Mesenchymal stem cell (in vitro differentiated cells and primary cell): ENCODE results near the gene P2RX2.

Experiments
- DNase-seq: peaks from one replicate; pipeline ENCODE4 v3.0.0-alpha.2; 2013
- H2AFZ ChIP-seq: one replicate; pipeline ENCODE4 v1.6.1; 2013; ENCODE audit warnings: low read depth, mild to moderate bottlenecking, control low read depth, inconsistent platforms, low read length, moderate library complexity
- H2AK5ac ChIP-seq: 2 replicates; pipeline ENCODE4 v1.6.1; 2013; ENCODE audit warnings: low read length, moderate library complexity, mild to moderate bottlenecking, inconsistent platforms; ENCODE audit not compliant: severe bottlenecking
- H2BK120ac ChIP-seq: one replicate; pipeline ENCODE4 v1.6.1; 2013; ENCODE audit warnings: low read depth, mild to moderate bottlenecking, inconsistent platforms, low read length, moderate library complexity
- H2BK12ac ChIP-seq, 2 experiments: one replicate each; pipeline ENCODE4 v1.6.1; 2013; ENCODE audit warnings: inconsistent platforms in 2 of 2, low read length in 2 of 2, mild to moderate bottlenecking in 2 of 2, moderate library complexity in 2 of 2, control low read depth in 1 of 2
- H2BK15ac ChIP-seq: one replicate; pipeline ENCODE4 v1.6.1; 2013; ENCODE audit warnings: mild to moderate bottlenecking, low read depth, inconsistent platforms; ENCODE audit not compliant: poor library complexity, severe bottlenecking
- H2BK5ac ChIP-seq: 2 replicates; pipeline ENCODE4 v1.6.1; 2013; ENCODE audit warnings: low read depth, mild to moderate bottlenecking, low read length, control low read depth, inconsistent platforms; ENCODE audit not compliant: poor library complexity, severe bottlenecking
- H3K14ac ChIP-seq, 2 experiments: one replicate each; pipeline ENCODE4 v1.6.1; 2013; ENCODE audit warnings: inconsistent platforms in 2 of 2, low read length in 2 of 2, control low read depth in 1 of 2, mild to moderate bottlenecking in 1 of 2, moderate library complexity in 1 of 2
- H3K18ac ChIP-seq, 2 experiments: one replicate each; pipeline ENCODE4 v1.6.1; 2013; ENCODE audit warnings: inconsistent platforms in 2 of 2, low read length in 2 of 2, control low read depth in 1 of 2, low read depth in 1 of 2, mild to moderate bottlenecking in 1 of 2
- H3K23ac ChIP-seq, 2 experiments: one replicate each; pipeline ENCODE4 v1.6.1; 2013; ENCODE audit warnings: inconsistent platforms in 2 of 2, low read length in 2 of 2, mild to moderate bottlenecking in 2 of 2, moderate library complexity in 2 of 2, control low read depth in 1 of 2
- H3K27ac ChIP-seq: 2 replicates; pipeline ENCODE4 v1.5.1; 2013; ENCODE audit warnings: mild to moderate bottlenecking, moderate library complexity, low read length, control low read depth, inconsistent platforms; ENCODE audit not compliant: poor library complexity, severe bottlenecking
- H3K27me3 ChIP-seq, 2 experiments: 2 replicates each; pipeline versions ENCODE4 v1.6.1 to v1.7.0; 2013; ENCODE audit warnings: low read length in 2 of 2, mild to moderate bottlenecking in 2 of 2, moderate library complexity in 2 of 2, control low read depth in 1 of 2, inconsistent platforms in 1 of 2; ENCODE audit not compliant: control insufficient read depth in 1 of 2, insufficient read depth in 1 of 2
- H3K36me3 ChIP-seq, 2 experiments: 2 replicates each; pipeline versions ENCODE4 v1.6.1 to v1.7.0; 2013; ENCODE audit warnings: low read length in 2 of 2, control low read depth in 1 of 2, inconsistent platforms in 1 of 2, low read depth in 1 of 2, mild to moderate bottlenecking in 1 of 2; ENCODE audit not compliant: insufficient read depth in 2 of 2, control insufficient read depth in 1 of 2
- H3K4ac ChIP-seq, 2 experiments: one replicate each; pipeline ENCODE4 v1.6.1; 2013; ENCODE audit warnings: inconsistent platforms in 2 of 2, low read length in 2 of 2, mild to moderate bottlenecking in 2 of 2, moderate library complexity in 2 of 2, control low read depth in 1 of 2, low read depth in 1 of 2
- H3K4me1 ChIP-seq: 2 replicates; pipeline ENCODE4 v1.6.1; 2013; ENCODE audit warnings: low read depth, low read length, control low read depth; ENCODE audit not compliant: control insufficient read depth, insufficient read depth
- H3K4me2 ChIP-seq: 2 replicates; pipeline ENCODE4 v1.6.1; 2013; ENCODE audit warnings: low read length, mild to moderate bottlenecking, inconsistent platforms; ENCODE audit not compliant: poor library complexity, severe bottlenecking
- H3K4me3 ChIP-seq, 2 experiments: 2 replicates each; pipeline versions ENCODE4 v1.5.1 to v1.7.0; 2013; ENCODE audit warnings: low read length in 2 of 2, mild to moderate bottlenecking in 2 of 2, control low read depth in 1 of 2, low read depth in 1 of 2; ENCODE audit not compliant: insufficient read depth in 1 of 2
- H3K79me1 ChIP-seq: replicated peaks from 2 replicates; pipeline ENCODE4 v1.6.1; 2013; ENCODE audit warnings: mild to moderate bottlenecking, control low read depth, low read length, inconsistent platforms; ENCODE audit not compliant: poor library complexity, severe bottlenecking
- H3K9ac ChIP-seq: 2 replicates; pipeline ENCODE4 v1.7.0; 2013; ENCODE audit warnings: mild to moderate bottlenecking, low read length, moderate library complexity
- H3K9me3 ChIP-seq: 2 replicates; pipeline ENCODE4 v1.7.0; 2013; ENCODE audit warnings: mild to moderate bottlenecking, low read length; ENCODE audit not compliant: control insufficient read depth
- H4K8ac ChIP-seq: one replicate; pipeline ENCODE4 v1.6.1; 2013; ENCODE audit warnings: inconsistent platforms, mild to moderate bottlenecking, low read length, moderate library complexity
- H4K91ac ChIP-seq: one replicate; pipeline ENCODE4 v1.6.1; 2013; ENCODE audit warnings: mild to moderate bottlenecking, low read length, inconsistent platforms
- WGBS: methylation state at CpG from one replicate; pipeline ENCODE4 v1.1.7; 2013; ENCODE audit warnings: mixed read lengths; 5-methylcytosine and 5-hydroxymethylcytosine counted together

The P2RX2 gene

DNA sequence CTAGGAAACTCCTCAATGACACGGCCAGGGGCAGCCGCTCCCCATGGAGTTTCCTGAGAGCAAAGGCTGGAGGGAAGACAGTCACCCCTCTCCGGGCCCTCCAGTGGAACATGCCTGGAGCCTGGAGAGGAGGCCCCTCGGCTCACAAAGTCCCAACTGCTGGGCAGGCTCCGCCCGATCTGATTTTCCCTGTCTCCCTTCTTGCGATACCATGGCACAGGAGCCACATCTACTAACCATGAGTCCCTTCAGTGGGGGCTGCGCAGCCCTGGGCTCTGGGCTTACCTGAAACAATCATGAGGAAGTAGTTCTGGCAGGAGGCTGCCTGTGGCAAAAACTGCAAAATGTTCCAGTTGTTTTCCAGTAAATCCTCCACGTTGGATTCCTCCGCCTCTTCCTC lies 15.3 kb downstream of the P2RX2 start:
- no peak overlapping the region for H4K8ac ChIP-seq
- H3K4me2 ChIP-seq: no peak overlapping the region
- H2BK5ac ChIP-seq: no peak overlapping the region
- no peak for DNase-seq
- H2AFZ ChIP-seq: no peak overlapping the region
- H3K9ac ChIP-seq: no peak overlapping the region
- H3K4ac ChIP-seq: no peak overlapping the region
- 93% methylated on average over 9 of the region's 10 CpGs for WGBS
- H3K27me3 ChIP-seq: no peaks in the 10 kb centered on the region
- no peak overlapping the region for H3K14ac ChIP-seq
- H2BK15ac ChIP-seq: no peak overlapping the region
- no peak overlapping the region for H2BK12ac ChIP-seq
- H3K4me3 ChIP-seq: no peak overlapping the region
- no peaks in the 10 kb centered on the region for H3K79me1 ChIP-seq
- no peak overlapping the region for H3K27ac ChIP-seq
- no peak overlapping the region for H3K18ac ChIP-seq
- H3K9me3 ChIP-seq: no peaks in the 10 kb centered on the region
- no peak overlapping the region for H2AK5ac ChIP-seq
- H3K23ac ChIP-seq: no peak overlapping the region
- H4K91ac ChIP-seq: no peak overlapping the region
- peaks cover under 1% of the 10 kb centered on the region for H3K4me1 ChIP-seq
- H2BK120ac ChIP-seq: no peak overlapping the region
- peaks cover 63 to 74% of the 10 kb centered on the region in 2 experiments for H3K36me3 ChIP-seq

DNA sequence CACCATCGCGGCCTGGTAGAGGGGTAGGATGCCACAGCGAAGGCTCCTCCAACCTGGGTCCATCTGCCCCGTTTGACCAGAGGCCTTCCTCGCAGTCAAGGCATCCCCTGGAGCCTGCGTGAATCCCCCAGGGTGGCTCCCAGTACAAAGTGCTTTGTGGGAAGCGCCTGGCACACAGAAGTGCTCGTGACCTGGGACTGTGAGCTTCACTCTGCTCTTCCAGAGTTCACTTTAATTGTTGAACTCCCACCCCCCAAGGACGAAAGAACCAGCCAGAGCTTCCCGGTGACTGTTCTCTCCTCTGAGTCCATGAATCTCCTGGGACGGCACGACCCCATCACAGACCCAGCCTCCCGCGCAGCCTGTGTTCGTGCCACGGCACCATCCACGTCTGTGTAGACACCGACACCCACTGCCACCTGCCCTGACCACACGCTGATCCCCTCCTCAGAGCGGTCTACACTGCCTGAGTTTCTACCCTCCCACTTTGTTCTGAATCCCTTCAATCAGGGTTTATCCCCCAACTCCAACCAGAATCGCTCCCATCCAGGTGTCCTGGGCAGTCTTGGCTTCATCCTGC lies 15.9 kb downstream of the P2RX2 start:
- H3K27ac ChIP-seq: no peak overlapping the region
- H3K27me3 ChIP-seq: no peaks in the 10 kb centered on the region
- no peak overlapping the region for H3K4me2 ChIP-seq
- H3K9ac ChIP-seq: no peak overlapping the region
- no peak overlapping the region for H2BK12ac ChIP-seq
- H3K79me1 ChIP-seq: no peaks in the 10 kb centered on the region
- H3K4ac ChIP-seq: no peak overlapping the region
- H2BK5ac ChIP-seq: no peak overlapping the region
- peaks cover 64 to 71% of the 10 kb centered on the region in 2 experiments for H3K36me3 ChIP-seq
- no peaks in the 10 kb centered on the region for H3K9me3 ChIP-seq
- no peak overlapping the region for H3K14ac ChIP-seq
- H4K91ac ChIP-seq: no peak overlapping the region
- H2BK15ac ChIP-seq: no peak overlapping the region
- no peak overlapping the region for H2BK120ac ChIP-seq
- 96% methylated on average over 21 of the region's 21 CpGs for WGBS
- H3K4me3 ChIP-seq: no peak overlapping the region
- no peak overlapping the region for H3K18ac ChIP-seq
- no peak overlapping the region for H2AFZ ChIP-seq
- no peak overlapping the region for H3K23ac ChIP-seq
- no peak for DNase-seq
- H3K4me1 ChIP-seq: peaks cover 6% of the 10 kb centered on the region
- no peak overlapping the region for H4K8ac ChIP-seq
- no peak overlapping the region for H2AK5ac ChIP-seq

- Histone ChIP-seq H3K4me2 (no peak overlapping the region), H3K27ac (no peak overlapping the region), H3K79me1 (peaks cover 2% of the 10 kb centered on the region), H2BK15ac (peak overlapping the region; percentile 37), H3K4me1 (peaks cover 6% of the 10 kb centered on the region), H2AK5ac (no peak overlapping the region), H3K9me3 (no peaks in the 10 kb centered on the region), H2AFZ (no peak overlapping the region), H2BK12ac (no peak overlapping the region), H2BK5ac (no peak overlapping the region), H3K18ac (no peak overlapping the region), H3K27me3 (no peaks in the 10 kb centered on the region), H3K4ac (no peak overlapping the region), H3K4me3 (no peak overlapping the region), H2BK120ac (no peak overlapping the region), H3K14ac (no peak overlapping the region), H4K8ac (no peak overlapping the region), H3K36me3 (peaks cover 64 to 68% of the 10 kb centered on the region in 2 experiments), H3K23ac (no peak overlapping the region), H3K9ac (no peak overlapping the region), H4K91ac (peak overlapping the region; percentile 54)
- WGBS: 94% methylated on average over 29 of the region's 29 CpGs
- DNase-seq: no peak
These were observed 16.7 kb downstream of the P2RX2 start for GRCh38 chr12:132635076-132635955.

DNA sequence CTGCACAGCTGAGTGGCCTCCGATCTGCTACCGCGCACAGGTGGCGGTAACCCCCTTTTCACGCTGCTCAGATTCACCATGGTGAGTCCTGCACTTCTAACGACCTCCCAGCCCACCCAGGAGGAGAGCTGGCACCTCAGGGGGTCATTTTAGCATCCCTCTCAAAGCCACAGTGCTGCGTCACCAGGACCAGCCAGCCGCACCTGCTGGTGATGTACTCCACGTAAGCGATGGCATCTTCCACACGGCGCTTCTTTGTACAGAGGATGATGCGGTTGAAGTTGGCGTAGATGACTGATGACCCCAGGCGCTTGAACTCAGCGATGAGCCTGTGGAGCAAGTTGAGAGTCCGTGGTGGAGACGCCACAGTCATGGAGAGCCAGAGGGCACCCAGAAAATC lies 19.2 kb downstream of the P2RX2 start:
- H3K36me3 ChIP-seq: peaks cover 61 to 71% of the 10 kb centered on the region in 2 experiments
- no peak overlapping the region for H4K91ac ChIP-seq
- H3K4me3 ChIP-seq: no peak overlapping the region

More for the DNA sequence above, 19.2 kb downstream of the P2RX2 start:
- Histone ChIP-seq H2AK5ac (no peak overlapping the region), H4K8ac (no peak overlapping the region), H3K9ac (peak overlapping the region; percentile 16), H3K4me2 (no peak overlapping the region), H3K9me3 (no peaks in the 10 kb centered on the region), H3K27ac (no peak overlapping the region), H3K18ac (no peak overlapping the region), H2BK15ac (no peak overlapping the region), H2AFZ (no peak overlapping the region), H3K14ac (no peak overlapping the region), H3K27me3 (no peaks in the 10 kb centered on the region), H2BK120ac (no peak overlapping the region), H3K79me1 (peaks cover 2% of the 10 kb centered on the region), H2BK5ac (no peak overlapping the region), H2BK12ac (no peak overlapping the region), H3K4me1 (peaks cover 6% of the 10 kb centered on the region), H3K4ac (no peak overlapping the region), H3K23ac (no peak overlapping the region)
- WGBS: 98% methylated on average over 18 of the region's 18 CpGs
- no peak for DNase-seq
